Activated T-cell treated with anti-CD3 and anti-CD28 coated beads for 4 hours (primary cell): ENCODE measurements around the gene PTPRK.

Experiments
- DNase-seq: peaks from one replicate; pipeline ENCODE4 v3.0.0-alpha.2; 2020

Gene PTPRK

DNA sequence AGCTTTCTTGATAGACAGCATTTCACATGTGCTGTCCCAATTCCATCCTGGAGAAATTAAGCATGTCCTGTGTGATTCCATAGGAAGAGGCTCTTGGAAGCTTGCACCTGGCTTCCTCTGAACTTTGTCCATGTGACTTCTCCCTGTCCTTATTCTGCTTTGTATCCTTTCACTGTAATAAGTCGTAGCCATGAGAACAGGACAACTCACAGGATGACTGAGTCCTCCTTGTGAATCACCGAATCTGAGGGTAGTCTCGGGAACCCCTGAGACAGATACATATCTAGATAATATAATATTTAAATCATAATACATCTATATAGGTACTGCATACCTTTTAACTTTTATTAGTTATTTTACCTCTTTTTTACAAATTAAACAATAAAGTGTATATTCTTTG, 462.9 kb downstream of the PTPRK start:
- DNase-seq: no peak

DNA sequence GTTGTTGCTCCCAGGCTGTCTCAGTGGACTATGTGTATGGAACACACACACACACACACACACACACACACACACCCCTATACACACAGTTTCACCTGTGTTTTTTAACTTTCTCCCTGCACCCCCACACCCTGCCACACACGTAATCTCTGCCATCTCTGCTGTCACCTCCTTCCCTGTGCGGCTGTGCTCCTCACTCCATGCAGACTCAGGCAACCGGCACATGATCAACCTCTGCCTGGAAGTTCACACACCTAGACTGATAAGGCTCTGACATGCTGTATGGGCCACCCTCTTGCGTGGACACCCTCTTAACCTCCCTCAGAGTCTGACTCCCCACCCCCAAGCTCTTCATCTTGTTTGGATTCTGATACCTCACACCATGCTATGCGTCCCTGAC, 467.3 kb downstream of the PTPRK start:
- DNase-seq: no peak

DNA sequence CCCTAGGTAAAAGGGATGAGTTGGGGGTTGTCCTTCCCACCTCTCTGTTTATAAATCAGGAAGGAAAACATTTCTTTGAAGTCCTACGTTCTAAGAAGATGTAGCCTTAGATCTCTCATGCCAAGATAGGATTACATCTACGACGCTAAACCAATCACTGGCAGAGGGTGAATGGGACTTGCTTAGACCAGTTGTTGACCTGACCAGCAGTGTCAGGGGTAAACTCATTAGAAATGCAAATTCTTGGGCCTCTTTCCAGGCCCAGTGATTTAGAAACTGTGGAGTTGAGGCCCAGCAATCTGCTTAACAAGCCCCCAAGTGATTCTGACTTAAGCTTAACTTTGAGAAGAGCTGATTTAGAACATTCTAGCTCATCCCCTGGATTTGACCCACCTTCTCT, 472.4 kb downstream of the PTPRK start:
- DNase-seq: no peak

DNA sequence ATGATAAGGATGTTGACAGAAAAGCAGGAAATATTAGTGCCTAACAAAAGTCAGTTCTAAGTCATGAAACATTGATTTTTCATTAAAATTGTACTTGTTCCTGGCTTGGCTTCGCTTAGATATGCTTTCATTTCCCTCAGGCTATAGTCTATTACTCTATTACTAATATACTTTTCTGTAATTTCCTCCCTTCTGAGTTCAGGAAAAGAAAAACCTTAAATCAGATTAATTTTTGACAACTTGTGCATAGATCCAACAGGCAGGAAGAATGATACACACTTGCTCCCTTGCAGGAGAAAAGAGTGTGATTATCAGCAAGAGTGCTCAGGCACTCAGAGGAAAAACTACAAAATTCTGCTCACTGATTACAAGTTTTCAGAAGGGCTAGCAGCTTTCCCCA, 474.4 kb downstream of the PTPRK start:
- DNase-seq: no peak

DNA sequence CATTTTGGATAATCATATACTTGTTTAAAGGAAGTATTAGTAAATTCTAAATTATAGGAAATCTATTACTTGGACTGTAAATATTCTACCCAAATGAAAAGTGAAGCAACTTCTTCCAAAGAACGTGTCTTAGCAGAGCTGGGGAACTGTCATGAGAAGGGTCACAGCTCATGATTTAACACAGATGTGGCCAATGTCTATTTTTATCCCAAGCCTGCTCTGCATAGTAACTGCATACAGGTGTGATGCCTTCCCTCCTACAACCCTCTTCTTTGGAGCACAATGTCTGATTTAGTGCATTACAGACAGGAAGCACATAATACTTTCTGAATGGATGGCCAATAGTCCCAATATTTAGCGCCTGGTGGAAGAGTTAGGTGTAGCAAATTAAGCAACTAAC, 480.9 kb downstream of the PTPRK start:
- DNase-seq: no peak

DNA sequence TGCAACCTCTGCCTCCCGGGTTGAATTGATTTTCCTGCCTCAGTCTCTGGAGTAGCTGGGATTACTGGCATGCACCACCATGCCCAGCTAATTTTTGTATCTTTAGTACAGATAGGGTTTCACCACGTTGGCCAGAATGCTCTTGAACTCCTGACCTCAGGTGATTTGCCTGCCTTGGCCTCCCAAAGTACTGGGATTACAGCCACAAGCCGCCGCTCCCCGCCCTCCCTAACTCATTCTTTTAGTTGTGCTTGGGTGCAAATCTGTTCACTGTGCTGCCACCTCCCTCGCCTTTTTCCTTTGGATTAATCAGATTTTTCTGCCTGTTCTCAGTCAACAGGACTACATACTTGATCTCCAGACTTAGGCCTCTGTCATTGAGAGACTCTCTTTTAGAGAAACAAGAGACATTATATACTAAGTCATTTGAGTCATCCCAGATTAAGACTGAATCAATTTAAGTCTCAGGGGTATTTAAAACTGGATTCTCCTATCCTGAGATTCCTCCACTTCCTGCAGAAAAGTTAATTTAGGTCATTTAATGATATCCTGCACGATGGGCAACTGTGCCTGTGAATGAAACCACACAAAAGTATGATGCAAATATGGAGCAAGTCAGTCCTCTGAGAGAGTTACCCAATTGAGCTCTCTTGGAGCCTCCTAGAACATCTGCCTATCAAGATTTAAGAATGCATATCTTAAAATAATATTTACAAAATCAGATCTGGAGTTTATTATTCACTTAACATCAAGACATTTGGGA, 483.4 kb downstream of the PTPRK start:
- DNase-seq: no peak

DNA sequence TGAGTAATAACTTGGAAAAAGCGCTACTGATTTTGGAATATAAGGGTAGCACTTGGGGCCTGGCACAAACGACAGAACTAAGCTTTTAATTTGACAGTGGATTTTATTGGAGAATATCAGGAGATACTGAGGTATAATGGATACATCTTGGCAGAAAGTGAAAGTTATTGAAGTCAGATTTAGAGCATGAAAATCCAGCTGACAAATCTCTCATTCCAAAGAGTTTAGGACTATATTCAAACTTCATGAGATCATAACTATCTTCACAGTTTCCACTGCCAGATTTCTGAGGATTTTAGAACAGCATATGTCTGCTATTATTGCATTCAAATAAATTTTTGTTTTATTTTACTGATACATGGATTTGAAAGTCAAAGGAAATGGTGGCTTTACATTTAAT, 487.2 kb downstream of the PTPRK start:
- DNase-seq: no peak

DNA sequence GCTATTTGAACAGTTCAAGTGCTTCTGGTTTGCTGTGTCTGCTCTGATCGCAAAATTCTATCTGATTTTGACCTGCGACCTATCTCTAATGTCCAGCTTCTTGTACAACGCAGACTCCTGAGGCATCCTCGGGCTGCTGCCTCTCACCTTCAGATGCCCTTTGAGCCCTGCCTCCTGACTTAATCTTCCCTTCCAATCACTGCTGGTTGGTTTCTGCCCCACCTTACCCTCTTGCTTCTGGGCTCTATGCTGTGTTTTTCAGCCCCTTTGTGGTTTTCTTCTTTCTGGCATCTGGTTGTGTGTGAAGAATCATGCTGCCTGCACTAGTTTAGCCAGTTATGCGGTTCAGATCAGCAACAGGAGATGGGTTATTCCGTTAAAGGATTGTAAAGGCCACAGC, 488.4 kb downstream of the PTPRK start:
- no peak for DNase-seq

DNA sequence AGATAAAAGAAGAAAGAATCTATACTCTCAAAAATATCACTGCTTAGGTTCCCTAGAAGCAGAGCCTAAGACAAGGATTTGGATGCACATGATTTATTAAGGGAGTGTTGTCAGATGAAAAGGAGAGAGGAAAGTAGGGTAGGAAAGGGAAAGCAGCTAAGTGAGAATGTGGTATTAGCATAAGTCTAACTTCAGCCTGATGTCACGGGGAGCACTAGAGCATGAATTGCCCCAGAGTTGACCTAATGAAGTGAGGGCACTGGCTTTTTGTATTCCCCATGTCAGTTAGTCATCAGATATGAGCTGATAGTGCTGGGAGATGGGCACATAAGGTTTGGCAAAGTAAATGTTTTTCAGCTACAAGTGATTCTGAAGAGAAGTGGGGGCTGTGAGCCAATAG, 490.6 kb downstream of the PTPRK start:
- no peak for DNase-seq

DNA sequence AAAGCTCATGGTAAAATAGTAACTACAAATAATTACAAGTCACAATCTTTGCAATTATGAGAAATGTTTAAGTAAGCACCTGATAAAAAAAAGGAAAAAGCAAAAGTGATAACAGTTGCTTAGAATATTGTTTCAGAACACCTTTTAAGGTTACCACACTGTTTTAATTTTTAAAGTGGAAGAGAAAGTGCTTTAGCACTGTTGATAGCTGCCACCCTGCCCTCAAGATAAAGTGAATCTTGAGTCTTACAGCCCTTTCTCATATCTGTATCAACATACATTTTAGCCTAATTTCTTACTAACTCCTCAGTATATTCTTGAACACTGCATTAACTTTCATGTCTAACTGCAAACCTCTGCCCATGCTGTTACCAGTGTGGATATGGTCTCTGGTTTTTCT, 492.2 kb downstream of the PTPRK start:
- DNase-seq: no peak

DNA sequence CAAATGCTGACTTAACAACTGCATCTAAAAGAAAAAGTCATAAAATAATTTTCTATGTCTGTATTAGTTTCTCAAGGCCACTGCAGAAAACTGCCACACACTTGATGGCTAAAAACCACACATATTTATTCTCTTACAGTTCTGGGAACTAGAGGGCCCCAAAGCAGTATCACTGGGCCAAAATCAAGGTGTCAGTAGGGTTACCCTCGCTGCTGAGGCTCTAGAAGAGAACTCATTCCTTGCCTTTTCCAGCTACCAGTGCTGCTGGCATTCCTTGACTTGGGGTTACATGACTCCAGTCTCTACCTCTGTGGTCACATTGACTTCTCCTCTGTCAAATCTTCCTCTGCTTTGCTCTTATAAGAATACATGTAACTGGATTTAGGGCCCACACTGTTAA, 494.9 kb downstream of the PTPRK start:
- no peak for DNase-seq

DNA sequence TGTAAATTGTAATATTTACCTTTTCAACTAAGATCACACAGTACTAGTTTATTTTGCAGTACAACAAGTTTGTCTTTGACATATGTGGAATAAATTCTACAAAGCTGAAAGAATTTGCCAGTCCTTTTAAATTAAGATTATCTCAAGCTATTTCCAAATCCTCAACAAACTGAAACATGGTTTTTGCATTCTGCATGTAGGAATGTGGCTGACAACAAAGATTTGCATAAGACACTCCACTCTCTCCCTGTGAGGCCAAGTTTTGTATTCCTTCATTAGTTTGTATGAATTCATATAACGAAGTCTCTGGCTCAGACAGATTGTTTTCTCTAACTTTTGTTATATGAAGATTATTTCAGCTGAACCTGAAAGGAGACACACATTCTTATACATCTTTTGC, 495.4 kb downstream of the PTPRK start:
- no peak for DNase-seq

DNA sequence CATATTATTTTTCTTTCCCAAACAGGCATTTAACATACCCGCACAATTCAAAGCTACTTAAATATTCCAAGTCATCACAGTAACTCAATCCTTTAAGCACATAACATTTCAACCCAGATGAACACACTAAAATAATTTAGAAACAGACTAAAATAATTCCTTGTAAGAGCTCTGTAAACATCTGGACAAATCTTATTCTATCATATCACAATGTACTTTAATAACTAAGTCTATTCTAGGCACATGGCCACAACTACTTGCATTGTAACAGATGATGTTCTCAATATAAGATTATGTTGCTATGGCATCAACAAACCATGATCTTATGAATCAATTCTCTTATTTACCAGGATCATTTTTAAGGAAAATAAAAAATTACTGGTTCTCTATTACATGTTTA, 496.4 kb downstream of the PTPRK start:
- no peak for DNase-seq

DNA sequence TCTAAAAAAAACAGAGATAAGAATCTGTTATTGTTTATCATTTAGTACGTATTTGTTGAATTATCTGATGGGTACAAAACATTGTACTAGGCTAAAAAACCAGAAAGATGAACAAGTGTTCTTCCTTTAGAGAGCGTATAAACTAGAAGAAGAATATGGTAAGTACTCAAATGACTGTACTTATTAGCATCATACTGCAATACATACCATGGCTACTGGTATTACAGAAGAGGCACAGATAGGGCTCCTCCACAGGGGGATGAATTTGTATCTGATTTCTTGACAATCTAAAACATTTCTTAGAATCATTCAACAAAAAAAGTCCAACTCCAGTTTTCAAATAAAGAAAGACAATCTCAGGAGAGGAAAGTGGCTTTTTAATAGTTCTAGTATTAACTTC, 501.6 kb downstream of the PTPRK start:
- DNase-seq: no peak

DNA sequence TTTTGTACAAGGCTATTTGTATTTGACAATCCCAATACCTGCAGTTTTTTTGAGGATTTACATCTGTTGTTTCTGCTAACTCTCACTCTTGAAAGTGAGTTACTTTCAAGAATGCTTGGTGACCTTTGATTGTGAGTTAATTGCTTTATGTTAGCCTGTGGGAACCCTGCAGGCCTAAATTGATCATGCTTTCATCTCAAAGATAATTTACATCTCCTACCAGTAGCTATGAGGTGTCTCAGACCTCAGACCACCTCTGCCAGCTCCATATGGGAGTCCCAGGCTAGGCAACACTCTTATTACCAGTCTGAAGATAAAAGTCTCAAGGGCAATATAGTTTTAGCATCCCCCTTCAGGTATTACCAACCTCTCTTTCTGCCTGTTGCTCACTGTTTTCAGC, 503.1 kb downstream of the PTPRK start:
- no peak for DNase-seq

DNA sequence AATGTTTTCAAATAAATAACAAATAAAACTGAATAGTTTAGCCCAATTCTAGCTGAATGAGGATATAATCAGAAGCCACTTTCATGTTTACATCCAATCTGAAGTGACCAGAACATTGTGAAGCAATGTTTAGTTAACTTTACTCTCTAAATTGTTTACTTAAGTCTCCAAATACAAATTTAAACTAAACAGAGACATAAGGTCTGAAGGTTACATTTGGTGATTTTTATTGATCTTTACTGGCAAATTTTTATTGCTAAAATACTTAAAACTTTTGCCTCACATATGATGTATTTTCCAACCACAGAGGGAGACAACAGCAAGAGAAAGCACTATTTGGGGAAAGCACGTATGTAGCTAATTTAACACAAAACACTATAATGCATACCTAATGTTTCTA, 512.7 kb downstream of the PTPRK start:
- no peak for DNase-seq

DNA sequence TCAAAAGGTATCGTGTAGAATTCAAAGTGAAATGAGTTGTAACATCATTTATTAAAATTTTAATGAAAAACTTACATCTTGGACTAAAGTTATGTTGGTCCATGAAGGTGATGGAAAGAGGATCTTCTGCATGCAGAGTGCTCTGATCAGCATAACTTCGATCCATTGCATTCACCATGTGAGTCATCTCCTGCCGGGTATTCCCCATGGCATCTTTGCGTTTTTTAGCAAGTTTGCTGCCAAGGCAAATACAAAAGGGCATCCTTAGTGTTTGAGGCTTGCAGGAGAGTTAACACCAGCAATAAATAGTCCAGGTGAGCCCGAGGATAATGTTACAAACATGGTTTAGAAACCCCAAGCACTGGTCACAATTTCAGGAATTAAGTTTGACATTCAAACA, 515.4 kb downstream of the PTPRK start:
- no peak for DNase-seq

DNA sequence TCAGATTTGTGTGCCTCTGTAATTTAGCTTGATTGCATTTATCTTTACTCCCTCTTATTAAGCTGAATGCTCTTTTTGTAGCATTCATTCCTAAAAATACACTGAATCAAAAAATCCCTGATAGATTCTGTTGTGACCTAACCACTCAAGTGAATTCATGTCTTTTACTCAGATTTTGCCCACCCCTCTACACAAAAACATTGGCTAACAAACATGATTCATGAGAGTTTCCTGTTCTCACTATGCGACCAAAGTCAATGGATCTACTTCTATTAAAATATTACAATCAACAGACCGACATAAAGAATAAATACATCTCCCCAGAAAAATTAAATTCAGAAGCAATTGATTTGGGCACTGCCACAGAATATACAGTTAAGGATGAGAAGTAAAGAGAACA, 520.0 kb downstream of the PTPRK start:
- DNase-seq: no peak

DNA sequence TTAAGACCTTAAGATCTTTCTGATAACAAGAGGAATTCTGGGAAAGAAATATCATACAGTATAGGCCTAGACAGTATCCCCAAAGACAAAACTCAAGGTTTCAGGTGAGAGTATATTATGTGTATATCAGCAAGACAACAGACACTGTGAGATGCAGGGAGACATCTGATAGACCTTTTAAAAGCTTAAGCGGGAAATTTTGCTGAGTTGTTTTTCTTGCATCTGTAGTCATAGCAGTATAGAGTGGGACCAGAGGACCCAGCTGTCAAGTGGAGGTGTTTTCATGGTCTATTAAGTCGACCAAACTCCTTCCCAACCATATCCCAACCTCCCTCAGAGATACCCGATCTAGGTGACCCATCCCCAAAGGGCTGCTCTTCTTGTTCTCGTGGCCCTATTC, 521.4 kb downstream of the PTPRK start:
- no peak for DNase-seq

DNA sequence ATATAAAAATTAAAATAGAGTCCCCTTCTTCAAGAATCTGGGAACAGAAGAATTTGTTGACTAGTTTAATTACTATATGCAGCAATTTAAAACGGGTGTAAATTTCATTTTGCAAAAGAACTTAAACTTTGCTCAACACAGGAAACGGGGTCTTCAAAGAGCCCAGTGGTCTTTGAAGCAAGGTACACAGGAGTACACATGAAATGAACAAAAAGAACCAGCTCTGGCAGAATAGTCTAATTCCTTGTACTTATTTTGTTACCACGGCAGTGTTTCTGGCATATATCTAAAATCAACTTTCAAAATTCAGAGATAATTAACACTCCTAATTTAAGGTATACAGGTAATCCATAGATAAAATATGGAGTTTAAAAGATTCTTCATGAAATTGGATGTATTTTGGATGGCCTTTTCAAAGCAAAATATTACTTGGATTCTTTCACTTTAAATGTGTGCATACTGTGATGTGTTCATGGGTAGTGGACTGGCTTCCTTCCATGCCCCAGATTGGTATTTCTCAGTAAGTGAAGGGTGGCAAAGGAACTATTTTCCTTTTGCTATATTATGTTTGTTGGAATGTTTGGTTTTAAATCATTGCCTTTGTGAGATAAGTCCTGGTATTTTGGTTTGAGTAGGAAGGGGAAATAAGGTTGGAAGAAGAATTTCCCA, 522.8 kb downstream of the PTPRK start:
- no peak for DNase-seq

DNA sequence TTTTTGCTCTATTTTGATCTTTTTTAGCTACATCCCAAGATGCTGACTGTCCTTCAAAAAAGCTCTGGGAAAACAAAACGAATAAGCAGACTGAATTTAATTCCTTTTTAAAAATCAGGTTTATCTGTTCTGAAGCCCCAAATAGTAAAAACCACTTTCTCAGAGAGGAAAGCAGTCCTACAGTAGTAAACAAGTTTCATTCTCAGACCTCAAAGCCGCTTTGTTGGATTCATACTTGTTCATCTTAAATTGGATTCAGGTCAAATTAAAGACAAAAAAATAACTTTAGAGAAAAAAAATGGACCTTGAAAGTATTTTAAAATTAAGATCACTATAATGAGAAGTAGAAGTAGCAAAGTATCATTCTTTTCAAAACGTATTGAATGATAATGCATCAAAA, 523.5 kb downstream of the PTPRK start:
- no peak for DNase-seq

DNA sequence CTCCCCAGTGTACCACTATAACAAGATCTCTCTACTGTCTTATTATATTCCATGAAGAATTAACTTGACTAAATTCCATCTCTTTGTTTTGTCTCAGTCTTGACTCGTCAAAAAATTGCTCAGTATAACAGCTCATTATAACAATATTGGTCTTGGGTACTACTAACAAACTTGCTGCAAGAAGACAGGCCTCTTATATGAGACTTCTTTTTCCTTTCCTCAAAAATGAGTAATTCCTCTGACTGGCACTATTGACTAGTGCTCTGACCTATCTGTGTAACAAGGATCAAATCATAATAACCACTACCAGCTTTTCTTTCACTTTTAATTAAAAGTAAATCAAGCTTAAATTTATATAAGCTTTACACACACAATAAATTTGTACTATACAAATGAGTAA, 528.3 kb downstream of the PTPRK start:
- DNase-seq: no peak

DNA sequence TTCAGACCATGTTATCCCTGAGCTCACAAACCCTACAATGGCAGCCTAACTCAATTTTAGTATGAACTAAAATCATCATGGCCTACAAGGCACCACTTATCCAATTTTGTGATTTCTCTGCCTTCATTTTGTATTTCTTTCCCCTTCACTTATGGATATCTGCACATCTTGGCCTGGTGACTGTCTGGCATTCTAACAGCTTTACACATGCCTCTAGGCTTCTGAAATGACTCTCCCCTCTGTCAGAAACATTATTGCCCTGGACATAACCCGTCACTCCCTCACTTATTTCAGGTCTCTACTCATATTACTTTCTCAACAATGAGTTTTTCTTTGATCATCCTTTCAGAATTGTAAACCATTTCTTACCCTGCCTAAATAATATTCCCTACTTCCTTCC, 530.3 kb downstream of the PTPRK start:
- no peak for DNase-seq

DNA sequence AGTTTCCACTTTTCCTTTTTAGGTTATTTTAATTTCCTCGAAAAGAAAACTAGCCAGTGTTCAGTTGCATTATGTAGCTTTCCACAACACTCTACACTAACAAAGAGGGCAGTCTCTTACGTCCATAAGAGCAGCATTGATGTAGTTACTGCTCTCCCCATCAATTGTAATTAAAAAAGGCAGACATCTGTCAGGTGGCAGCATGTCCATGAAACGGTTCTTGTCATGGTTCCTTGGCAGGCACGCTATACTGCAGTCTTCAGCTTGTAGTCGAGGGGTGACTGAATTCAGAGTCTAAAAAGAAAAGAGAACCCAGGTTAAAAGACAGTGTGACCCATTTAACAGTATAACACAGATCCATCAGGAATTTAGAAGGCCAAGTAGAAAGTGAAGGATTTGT, 539.4 kb downstream of the PTPRK start:
- no peak for DNase-seq

DNA sequence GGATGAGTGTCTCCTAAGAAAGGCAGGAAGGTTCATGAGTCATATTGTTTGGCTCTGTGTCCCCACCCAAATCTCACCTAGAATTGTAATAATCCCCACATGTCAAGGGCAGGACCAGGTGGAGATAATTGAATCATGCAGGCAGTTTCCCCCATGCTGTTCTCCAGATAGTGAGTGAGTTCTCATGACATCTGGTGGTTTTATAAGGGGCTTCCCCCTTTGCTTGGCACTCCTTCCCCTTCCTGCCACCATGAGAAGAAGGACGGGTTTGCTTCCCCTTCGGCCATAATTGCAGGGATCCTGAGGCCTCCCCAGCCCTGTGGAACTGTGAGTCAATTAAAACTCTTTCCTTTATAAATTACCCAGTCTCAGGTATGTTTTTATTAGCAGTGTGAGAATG, 542.2 kb downstream of the PTPRK start:
- peak; percentile 15 for DNase-seq
